Neuronal stem cell (in vitro differentiated cells): Measurements from ENCODE around the gene GALNTL6.

Experiments
- DNase-seq: peaks from one replicate; pipeline ENCODE4 v3.0.0-alpha.2; 2013; ENCODE audit warnings: low spot score
- H2AFZ ChIP-seq: one replicate; pipeline ENCODE4 v1.6.1; 2013; ENCODE audit warnings: mild to moderate bottlenecking, low read length, inconsistent platforms
- H2AK5ac ChIP-seq: 2 replicates; pipeline ENCODE4 v1.6.1; 2013; ENCODE audit warnings: low read depth, mild to moderate bottlenecking, inconsistent platforms, low read length, moderate library complexity, mixed read lengths
- H2BK120ac ChIP-seq: 2 replicates; pipeline ENCODE4 v1.6.1; 2013; ENCODE audit warnings: low read depth, mild to moderate bottlenecking, inconsistent platforms, low read length, moderate library complexity, mixed read lengths
- H2BK12ac ChIP-seq: one replicate; pipeline ENCODE4 v1.6.1; 2013; ENCODE audit warnings: low read length, inconsistent platforms
- H2BK15ac ChIP-seq: 2 replicates; pipeline ENCODE4 v1.6.1; 2013; ENCODE audit warnings: mild to moderate bottlenecking, low read length, inconsistent platforms, mixed read lengths
- H2BK5ac ChIP-seq: one replicate; pipeline ENCODE4 v1.6.1; 2013; ENCODE audit warnings: inconsistent platforms, mild to moderate bottlenecking, low read length, moderate library complexity
- H3K14ac ChIP-seq: one replicate; pipeline ENCODE4 v1.6.1; 2013; ENCODE audit warnings: low read length, inconsistent platforms
- H3K18ac ChIP-seq: 2 replicates; pipeline ENCODE4 v1.6.1; 2013; ENCODE audit warnings: low read length, inconsistent platforms
- H3K23ac ChIP-seq: 2 replicates; pipeline ENCODE4 v1.6.1; 2013; ENCODE audit warnings: low read depth, mild to moderate bottlenecking, mixed read lengths, low read length, inconsistent platforms; ENCODE audit not compliant: poor library complexity
- H3K27ac ChIP-seq: replicated peaks from 3 replicates; pipeline ENCODE4 v1.5.1; 2013; ENCODE audit warnings: low read length, inconsistent platforms
- H3K27me3 ChIP-seq, 3 experiments: 2 replicates each; pipeline ENCODE4 v1.6.1; 2013; ENCODE audit warnings: low read length in 3 of 3, mild to moderate bottlenecking in 2 of 3, inconsistent platforms in 1 of 3, low read depth in 1 of 3, mixed read lengths in 1 of 3, moderate library complexity in 1 of 3; ENCODE audit not compliant: control insufficient read depth in 3 of 3, insufficient read depth in 3 of 3
- H3K36me3 ChIP-seq, 2 donors: replicated peaks in 1 of 2; 2 replicates each; pipeline ENCODE4 v1.6.1; 2013; ENCODE audit warnings: low read length in 2 of 2; ENCODE audit not compliant: control insufficient read depth in 2 of 2, insufficient read depth in 2 of 2
- H3K4ac ChIP-seq: 2 replicates; pipeline ENCODE4 v1.6.1; 2013; ENCODE audit warnings: inconsistent platforms, mild to moderate bottlenecking, low read length, moderate library complexity
- H3K4me1 ChIP-seq, 2 donors: 1 replicate in 1 of 2; 2 replicates in 1 of 2; pipeline ENCODE4 v1.6.1; 2013; ENCODE audit warnings: low read length in 2 of 2, low read depth in 1 of 2; ENCODE audit not compliant: control insufficient read depth in 2 of 2, insufficient read depth in 1 of 2
- H3K4me2 ChIP-seq: one replicate; pipeline ENCODE4 v1.6.1; 2013; ENCODE audit warnings: mild to moderate bottlenecking, low read length, inconsistent platforms; ENCODE audit not compliant: insufficient read depth, poor library complexity, severe bottlenecking
- H3K4me3 ChIP-seq, 2 donors: 2 replicates each; pipeline ENCODE4 v1.5.1; 2013; ENCODE audit warnings: low read length in 2 of 2, mild to moderate bottlenecking in 2 of 2, inconsistent platforms in 1 of 2, moderate library complexity in 1 of 2
- H3K79me1 ChIP-seq: one replicate; pipeline ENCODE4 v1.6.1; 2013; ENCODE audit warnings: low read depth, mild to moderate bottlenecking, inconsistent platforms, low read length, moderate library complexity
- H3K9ac ChIP-seq: one replicate; pipeline ENCODE4 v1.6.1; 2013; ENCODE audit warnings: mild to moderate bottlenecking, low read depth, low read length, inconsistent platforms; ENCODE audit not compliant: poor library complexity
- H3K9me3 ChIP-seq, 2 donors: replicated peaks in 1 of 2; 2 replicates each; pipeline versions ENCODE3 to v1.6.1; 2013; ENCODE audit warnings: low read length in 2 of 2, mild to moderate bottlenecking in 2 of 2, inconsistent platforms in 1 of 2, low read depth in 1 of 2, mixed read lengths in 1 of 2, moderate library complexity in 1 of 2; ENCODE audit not compliant: control insufficient read depth in 2 of 2, insufficient read depth in 1 of 2
- H4K8ac ChIP-seq: one replicate; pipeline ENCODE4 v1.6.1; 2013; ENCODE audit warnings: low read depth, mild to moderate bottlenecking, inconsistent platforms, low read length, moderate library complexity
- H4K91ac ChIP-seq: one replicate; pipeline ENCODE4 v1.6.1; 2013; ENCODE audit warnings: low read length, low read depth, mild to moderate bottlenecking, inconsistent platforms; ENCODE audit not compliant: poor library complexity
- WGBS, 2 donors: extraction: QIAGEN DNeasy Blood & Tissue Kit; methylation state at CpG; one replicate each; pipeline ENCODE4 v1.1.7; 2013; ENCODE audit warnings: missing lambda C conversion rate in 2 of 2, mixed read lengths in 1 of 2; ENCODE audit not compliant: insufficient read length in 2 of 2, insufficient replicate concordance in 1 of 2; ENCODE audit errors: extremely low coverage in 2 of 2; 5-methylcytosine and 5-hydroxymethylcytosine counted together

Gene GALNTL6

GRCh38 chr4:172270397-172270796 lies 457.2 kb downstream of the GALNTL6 start:
- H3K36me3 ChIP-seq = no peaks in the 10 kb centered on the region
- H3K4me3 ChIP-seq = no peak overlapping the region
- no peak overlapping the region for H3K9ac ChIP-seq
- no peak overlapping the region for H4K91ac ChIP-seq
- no peak overlapping the region for H3K4ac ChIP-seq
- DNase-seq = no peak
- no peaks in the 10 kb centered on the region for H3K27me3 ChIP-seq
- no peak overlapping the region for H2BK120ac ChIP-seq
- H3K23ac ChIP-seq = no peak overlapping the region
- H3K4me2 ChIP-seq = no peak overlapping the region
- H2BK15ac ChIP-seq = no peak overlapping the region
- no peak overlapping the region for H3K14ac ChIP-seq
- H2BK12ac ChIP-seq = no peak overlapping the region
- no peak overlapping the region for H2AK5ac ChIP-seq
- WGBS, 2 donors = no CpG with 5 or more reads among the region's 2 CpGs
- no peaks in the 10 kb centered on the region for H3K9me3 ChIP-seq
- H3K18ac ChIP-seq = no peak overlapping the region
- no peak overlapping the region for H2AFZ ChIP-seq
- no peak overlapping the region for H4K8ac ChIP-seq
- H3K4me1 ChIP-seq = no peaks in the 10 kb centered on the region
- no peak overlapping the region for H2BK5ac ChIP-seq
- no peak overlapping the region for H3K27ac ChIP-seq
- no peaks in the 10 kb centered on the region for H3K79me1 ChIP-seq

- Histone ChIP-seq H3K14ac (no peak overlapping the region), H3K79me1 (no peaks in the 10 kb centered on the region), H3K9me3 (no peaks in the 10 kb centered on the region), H3K4ac (no peak overlapping the region), H2BK12ac (no peak overlapping the region), H3K27ac (no peak overlapping the region), H4K91ac (no peak overlapping the region), H3K4me3 (no peak overlapping the region), H2BK15ac (no peak overlapping the region), H3K27me3 (no peaks in the 10 kb centered on the region), H2AFZ (no peak overlapping the region), H3K4me2 (no peak overlapping the region), H3K23ac (no peak overlapping the region), H3K36me3 (no peaks in the 10 kb centered on the region), H4K8ac (no peak overlapping the region), H3K18ac (no peak overlapping the region), H2AK5ac (no peak overlapping the region), H2BK5ac (no peak overlapping the region), H3K9ac (no peak overlapping the region), H2BK120ac (no peak overlapping the region), H3K4me1 (peaks cover 0 to 2% of the 10 kb centered on the region in 2 donors)
- peak; percentile 15 for DNase-seq
Observed at GRCh38 chr4:172287117-172287516, 473.9 kb downstream of the GALNTL6 start.

GRCh38 chr4:172305698-172306097 lies 492.5 kb downstream of the GALNTL6 start:
- Histone ChIP-seq H3K4me3 (no peak overlapping the region), H3K27ac (no peak overlapping the region), H3K4me2 (no peak overlapping the region), H3K79me1 (no peaks in the 10 kb centered on the region), H2BK5ac (no peak overlapping the region), H3K23ac (no peak overlapping the region), H2BK12ac (no peak overlapping the region), H4K91ac (no peak overlapping the region), H3K27me3 (no peaks in the 10 kb centered on the region), H2AFZ (no peak overlapping the region), H3K36me3 (no peaks in the 10 kb centered on the region), H4K8ac (no peak overlapping the region), H3K4me1 (no peaks in the 10 kb centered on the region), H3K18ac (no peak overlapping the region), H3K4ac (no peak overlapping the region), H2AK5ac (no peak overlapping the region), H3K9me3 (no peaks in the 10 kb centered on the region), H2BK15ac (no peak overlapping the region), H3K14ac (no peak overlapping the region), H2BK120ac (no peak overlapping the region), H3K9ac (no peak overlapping the region)
- no CpG with 5 or more reads among the region's 1 CpG for WGBS, 2 donors
- no peak for DNase-seq

GRCh38 chr4:172308078-172308477 lies 494.9 kb downstream of the GALNTL6 start:
- no peaks in the 10 kb centered on the region for H3K4me1 ChIP-seq
- no peak overlapping the region for H2BK120ac ChIP-seq
- no peaks in the 10 kb centered on the region for H3K9me3 ChIP-seq
- no peak overlapping the region for H3K18ac ChIP-seq
- no peak overlapping the region for H3K4ac ChIP-seq
- H3K79me1 ChIP-seq = no peaks in the 10 kb centered on the region
- H2BK5ac ChIP-seq = no peak overlapping the region
- no peak for DNase-seq
- no peak overlapping the region for H3K9ac ChIP-seq
- no peak overlapping the region for H3K27ac ChIP-seq
- H2AK5ac ChIP-seq = no peak overlapping the region
- H3K14ac ChIP-seq = no peak overlapping the region
- WGBS, 2 donors = no CpG with 5 or more reads among the region's 2 CpGs
- H3K4me2 ChIP-seq = no peak overlapping the region
- no peaks in the 10 kb centered on the region for H3K27me3 ChIP-seq
- H2BK12ac ChIP-seq = no peak overlapping the region
- H3K36me3 ChIP-seq = no peaks in the 10 kb centered on the region
- no peak overlapping the region for H3K23ac ChIP-seq
- no peak overlapping the region for H4K91ac ChIP-seq
- no peak overlapping the region for H2AFZ ChIP-seq
- H2BK15ac ChIP-seq = no peak overlapping the region
- no peak overlapping the region for H4K8ac ChIP-seq
- no peak overlapping the region for H3K4me3 ChIP-seq
